Skeletal muscle cell (primary cell): Measurements from ENCODE around the gene COX7B2.

ENCODE experiments used
- DNase-seq: peaks from one replicate; pipeline ENCODE4 v3.0.0-alpha.2; 2010; ENCODE audit warnings: low read depth
- H3K4me3 ChIP-seq: 2 replicates; pipeline ENCODE4 v1.5.1; 2011; ENCODE audit warnings: low read depth, mild to moderate bottlenecking, control low read depth, low read length, moderate library complexity

The COX7B2 gene

GRCh38 chr4:46900082-46900481 lies 9.0 kb downstream of the COX7B2 start:
- no peak for DNase-seq
- no peak overlapping the region for H3K4me3 ChIP-seq

DNA sequence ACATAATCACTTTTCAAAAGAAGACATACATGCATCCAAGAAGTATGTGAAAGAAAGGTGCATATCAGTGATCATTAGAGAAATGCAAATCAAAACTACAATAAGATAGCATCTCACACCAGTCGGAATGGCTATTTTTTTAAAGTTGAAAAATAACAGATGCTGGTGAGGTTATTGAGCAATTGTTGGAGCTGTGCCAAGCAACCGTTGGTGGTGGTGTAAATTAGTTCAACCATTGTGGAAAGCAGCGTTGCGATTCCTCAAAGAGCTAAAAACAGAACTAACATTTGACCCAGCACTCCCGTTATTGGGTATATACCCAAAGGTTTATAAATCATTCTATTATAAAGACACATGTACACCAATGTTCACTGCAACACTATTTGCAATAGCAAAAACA lies 14.2 kb downstream of the COX7B2 start:
- no peak for DNase-seq
- H3K4me3 ChIP-seq: no peak overlapping the region

- no peak overlapping the region for H3K4me3 ChIP-seq
- DNase-seq: no peak
Measured at GRCh38 chr4:46890056-46890455, 19.0 kb downstream of the COX7B2 start.

DNA sequence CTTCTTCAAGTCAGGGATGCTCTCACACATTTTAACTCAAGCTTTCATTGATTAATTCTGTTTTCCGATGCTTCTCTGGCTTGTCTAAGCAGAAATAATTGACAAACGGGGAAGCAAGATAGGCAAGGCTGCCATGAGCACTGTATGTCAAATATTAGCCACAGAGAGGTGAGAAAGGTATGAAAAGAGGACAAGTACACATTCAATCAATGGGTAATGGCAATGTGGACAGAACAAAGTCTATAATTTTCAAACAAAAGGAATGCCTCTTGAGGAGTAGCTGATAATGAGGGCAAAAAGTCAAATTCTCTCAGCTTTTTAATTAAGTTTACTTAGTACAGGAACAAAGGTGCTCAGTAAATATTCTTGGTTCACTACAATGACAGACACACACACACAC lies 19.6 kb downstream of the COX7B2 start:
- no peak for DNase-seq

DNA sequence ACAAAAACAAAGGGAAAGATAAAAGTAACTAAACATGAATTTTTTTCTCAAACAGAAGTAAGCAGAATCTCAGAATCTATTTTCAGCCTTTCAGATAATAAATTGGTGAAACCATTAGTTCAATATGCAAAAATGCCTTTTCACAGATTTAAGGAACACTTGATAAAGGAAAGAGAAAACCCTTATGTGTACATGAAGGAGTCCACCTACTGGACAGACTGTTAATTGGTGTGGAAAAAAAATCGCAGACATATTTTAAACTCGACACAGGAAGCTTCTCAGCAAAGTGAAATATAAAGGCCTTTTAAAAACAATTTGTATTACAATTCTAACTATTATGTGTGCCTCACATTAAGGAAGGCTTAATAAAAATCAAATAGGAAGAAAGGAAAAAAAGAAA lies 22.3 kb downstream of the COX7B2 start:
- peak; percentile 0 for DNase-seq
- H3K4me3 ChIP-seq: no peak overlapping the region

More for the DNA sequence above, 19.6 kb downstream of the COX7B2 start:
- no peak overlapping the region for H3K4me3 ChIP-seq

DNA sequence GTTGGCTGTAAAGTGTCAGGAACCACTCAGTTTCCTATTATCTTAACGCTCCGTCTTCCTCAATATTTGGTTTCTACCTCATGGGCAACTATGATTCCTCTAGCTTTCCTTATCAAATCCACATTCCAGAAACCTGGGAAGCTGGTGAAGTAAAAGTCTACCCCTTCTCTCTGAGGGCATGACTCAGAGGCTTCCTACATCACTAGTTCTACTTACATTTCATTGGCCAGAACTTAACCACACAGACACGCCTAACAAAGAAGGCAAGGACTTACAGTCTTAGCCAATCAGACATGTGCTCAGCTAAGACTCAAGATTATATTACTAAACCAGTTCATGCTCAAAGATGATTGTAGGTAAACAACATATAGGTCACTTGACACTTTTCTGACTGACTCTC lies 30.4 kb downstream of the COX7B2 start:
- no peak for DNase-seq
- H3K4me3 ChIP-seq: no peak overlapping the region

DNA sequence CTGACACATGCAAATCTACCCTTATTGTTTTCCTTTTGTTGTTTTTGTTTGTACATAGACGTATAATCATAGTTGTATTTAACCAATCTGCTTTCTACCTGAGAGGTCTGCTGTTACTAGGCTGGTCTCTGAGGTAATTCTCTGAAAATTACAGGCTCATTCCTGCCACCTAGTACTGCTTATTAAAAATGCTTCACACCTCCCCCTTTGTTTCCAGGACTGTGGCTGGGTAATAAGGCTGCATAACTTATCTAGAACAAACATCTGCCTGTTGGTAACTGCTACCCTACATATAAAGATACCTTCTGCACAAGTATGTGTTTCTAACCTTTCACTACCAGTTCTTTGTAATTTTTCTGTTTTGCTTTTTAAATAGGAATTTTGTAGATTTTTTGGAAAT lies 34.2 kb downstream of the COX7B2 start:
- H3K4me3 ChIP-seq: no peak overlapping the region
- DNase-seq: no peak

GRCh38 chr4:46870411-46870810 lies 38.6 kb downstream of the COX7B2 start:
- DNase-seq: no peak
- no peak overlapping the region for H3K4me3 ChIP-seq

DNA sequence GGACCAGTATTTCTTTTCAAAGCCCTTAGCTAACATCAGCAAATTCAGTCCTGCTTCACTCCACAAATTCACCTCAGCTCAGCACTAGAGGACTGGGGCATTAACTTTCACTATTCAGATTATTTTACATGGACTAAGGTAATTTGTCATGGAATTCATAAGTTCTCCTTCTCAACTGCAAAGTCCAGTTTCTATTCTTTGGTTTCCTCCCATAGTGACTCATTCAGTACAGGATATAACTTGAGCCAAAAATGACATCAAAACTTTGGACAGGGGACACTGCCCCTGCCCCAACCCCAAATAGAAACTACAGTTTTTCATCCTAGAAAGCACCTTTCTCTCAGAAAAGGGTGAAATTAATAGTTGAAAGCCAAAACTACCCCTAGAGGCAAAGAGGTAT lies 52.7 kb downstream of the COX7B2 start:
- H3K4me3 ChIP-seq: no peak overlapping the region
- no peak for DNase-seq

GRCh38 chr4:46852800-46853199 lies 56.2 kb downstream of the COX7B2 start:
- H3K4me3 ChIP-seq: no peak overlapping the region
- DNase-seq: no peak

DNA sequence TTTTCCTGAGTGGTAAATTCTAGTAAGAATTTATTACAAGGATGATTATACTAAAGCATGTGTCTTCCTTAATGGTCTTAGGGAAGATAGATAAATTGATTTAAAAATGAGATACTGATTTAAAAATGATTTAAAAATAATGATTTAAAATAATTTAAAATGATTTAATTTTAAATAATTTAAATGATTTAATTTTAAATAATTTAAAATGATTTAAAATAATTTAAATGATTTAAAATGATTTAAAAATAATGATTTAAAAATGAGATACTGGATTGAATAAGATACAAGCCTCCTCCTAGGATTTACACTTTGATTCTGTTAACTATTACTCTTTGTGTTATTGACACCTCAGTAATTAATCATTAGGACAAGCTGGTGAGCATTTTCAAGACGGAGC lies 59.0 kb downstream of the COX7B2 start:
- DNase-seq: no peak
- H3K4me3 ChIP-seq: no peak overlapping the region

GRCh38 chr4:46844325-46844917 lies 64.6 kb downstream of the COX7B2 start:
- H3K4me3 ChIP-seq: no peak overlapping the region
- peak; percentile 5 for DNase-seq

- H3K4me3 ChIP-seq: no peak overlapping the region
- DNase-seq: no peak
Measured at GRCh38 chr4:46839128-46839527, 69.9 kb downstream of the COX7B2 start.

- no peak overlapping the region for H3K4me3 ChIP-seq
- no peak for DNase-seq
Measured at GRCh38 chr4:46837639-46838038, 71.4 kb downstream of the COX7B2 start.

- DNase-seq: no peak
- H3K4me3 ChIP-seq: no peak overlapping the region
Measured at GRCh38 chr4:46836584-46836983, 72.5 kb downstream of the COX7B2 start.

- no peak for DNase-seq
- H3K4me3 ChIP-seq: no peak overlapping the region
Measured at GRCh38 chr4:46830971-46831454, 78.0 kb downstream of the COX7B2 start.

DNA sequence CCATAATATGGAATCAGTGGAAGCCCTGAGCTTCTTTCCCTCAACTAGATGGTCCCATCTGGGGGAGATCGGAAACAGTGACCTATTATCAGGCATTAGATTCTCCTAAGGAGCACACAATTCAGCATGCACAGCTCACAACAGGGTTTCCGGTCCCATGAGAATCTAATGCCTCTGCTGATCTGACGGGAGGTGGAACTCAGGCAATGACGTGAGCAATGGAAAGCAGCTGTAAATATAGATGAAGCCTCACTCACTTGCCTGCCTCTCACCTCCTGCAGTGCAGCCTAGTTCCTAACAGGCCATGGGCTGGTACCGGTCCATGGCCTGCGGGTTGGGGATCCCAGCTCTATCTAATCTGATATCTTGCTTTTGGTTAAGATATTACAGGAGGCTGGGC lies 88.9 kb downstream of the COX7B2 start:
- H3K4me3 ChIP-seq: no peak overlapping the region
- DNase-seq: no peak

GRCh38 chr4:46819095-46819494 lies 90.0 kb downstream of the COX7B2 start:
- no peak overlapping the region for H3K4me3 ChIP-seq
- DNase-seq: no peak

DNA sequence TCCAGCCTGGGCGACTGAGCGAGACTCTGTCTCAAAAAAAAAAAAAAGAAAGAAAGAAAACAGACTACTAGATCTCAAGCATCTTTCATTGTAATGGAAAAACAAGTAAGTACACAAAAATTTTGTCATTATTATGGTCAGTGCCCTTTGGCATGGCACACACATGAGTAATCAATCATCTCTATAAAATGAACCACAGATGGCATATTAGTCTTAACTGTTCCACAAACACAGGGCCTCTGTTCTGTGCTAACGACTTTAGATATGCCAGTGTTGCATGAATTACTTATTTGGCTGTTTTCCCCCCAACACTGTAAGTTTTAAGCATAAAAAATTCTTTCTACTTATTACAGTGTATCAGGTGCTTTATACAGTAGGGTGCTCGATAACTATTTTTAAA lies 90.4 kb downstream of the COX7B2 start:
- no peak overlapping the region for H3K4me3 ChIP-seq
- no peak for DNase-seq

DNA sequence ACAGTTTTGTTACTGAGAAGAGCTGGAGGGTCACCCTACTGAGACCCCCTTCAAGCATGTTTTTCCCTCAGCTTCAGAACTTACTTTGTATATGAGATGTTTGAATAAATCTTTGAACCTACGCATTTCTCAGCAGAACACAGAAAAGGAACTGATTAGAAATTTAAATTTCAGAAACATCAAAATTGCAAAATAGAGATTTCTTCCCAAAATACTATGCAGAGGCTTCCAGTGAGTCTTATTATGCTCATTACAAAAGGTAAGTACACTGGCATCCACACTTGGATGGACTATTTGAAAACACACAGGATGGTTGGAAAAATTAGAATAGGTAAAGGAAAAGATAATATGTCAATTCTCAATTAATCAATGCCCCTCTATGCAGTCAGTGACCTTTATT lies 91.2 kb downstream of the COX7B2 start:
- H3K4me3 ChIP-seq: no peak overlapping the region
- no peak for DNase-seq

- no peak overlapping the region for H3K4me3 ChIP-seq
- no peak for DNase-seq
Measured at GRCh38 chr4:46804781-46805413, 104.1 kb downstream of the COX7B2 start.
